Activated naive CD8-positive, alpha-beta T cell (primary cell): Measurements from ENCODE around the gene DPP10.

ENCODE experiments used
- H3K27ac Mint-ChIP-seq: one replicate; pipeline ENCODE4 v1.8.0; 2021; ENCODE audit warnings: mixed read lengths
- H3K27me3 Mint-ChIP-seq: one replicate; pipeline ENCODE4 v1.8.0; 2021; ENCODE audit warnings: mixed read lengths
- H3K36me3 Mint-ChIP-seq: one replicate; pipeline ENCODE4 v1.8.0; 2021; ENCODE audit warnings: mixed read lengths
- H3K4me1 Mint-ChIP-seq: one replicate; pipeline ENCODE4 v1.8.0; 2021; ENCODE audit warnings: low read depth, mixed read lengths
- H3K4me3 Mint-ChIP-seq: one replicate; pipeline ENCODE4 v1.8.0; 2021; ENCODE audit warnings: mild to moderate bottlenecking, mixed read lengths
- H3K9me3 Mint-ChIP-seq: one replicate; pipeline ENCODE4 v1.8.0; 2021; ENCODE audit warnings: low read depth, mixed read lengths

DPP10 gene

GRCh38 chr2:115549611-115550130, 1107.2 kb downstream of the DPP10 start:
- Mint-ChIP-seq H3K9me3 (peaks cover 12% of the 10 kb centered on the region), H3K4me1 (no peaks in the 10 kb centered on the region), H3K4me3 (no peak overlapping the region), H3K27ac (no peak overlapping the region), H3K27me3 (no peaks in the 10 kb centered on the region), H3K36me3 (no peaks in the 10 kb centered on the region)

- no peaks in the 10 kb centered on the region for H3K27me3 Mint-ChIP-seq
- no peak overlapping the region for H3K4me3 Mint-ChIP-seq
- peaks cover 18% of the 10 kb centered on the region for H3K9me3 Mint-ChIP-seq
- no peaks in the 10 kb centered on the region for H3K4me1 Mint-ChIP-seq
- no peaks in the 10 kb centered on the region for H3K36me3 Mint-ChIP-seq
- no peak overlapping the region for H3K27ac Mint-ChIP-seq
These were observed 1110.3 kb downstream of the DPP10 start for GRCh38 chr2:115552726-115553125.

DNA sequence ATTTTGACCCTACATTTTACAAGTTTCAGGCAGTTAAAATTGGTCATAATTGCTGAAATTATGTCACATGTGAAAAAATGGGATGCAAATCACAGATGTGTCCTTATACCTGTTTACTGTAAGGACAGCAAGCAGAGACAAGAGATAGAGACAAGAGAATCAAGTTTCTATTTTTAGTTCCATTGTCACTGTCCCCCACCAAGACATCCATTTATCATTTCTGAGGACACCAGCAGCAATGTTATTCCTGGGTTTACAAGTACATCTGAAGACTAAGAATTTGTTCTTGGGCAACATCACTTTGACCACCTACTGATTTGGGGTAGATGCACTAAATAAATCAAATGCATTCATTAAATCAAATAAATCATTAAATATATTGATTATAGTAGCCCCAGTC, 1111.7 kb downstream of the DPP10 start:
- H3K4me1 Mint-ChIP-seq, result no peaks in the 10 kb centered on the region
- no peak overlapping the region for H3K27ac Mint-ChIP-seq
- H3K27me3 Mint-ChIP-seq, result no peaks in the 10 kb centered on the region
- H3K4me3 Mint-ChIP-seq, result no peak overlapping the region
- H3K36me3 Mint-ChIP-seq, result no peaks in the 10 kb centered on the region
- peaks cover 12% of the 10 kb centered on the region for H3K9me3 Mint-ChIP-seq

DNA sequence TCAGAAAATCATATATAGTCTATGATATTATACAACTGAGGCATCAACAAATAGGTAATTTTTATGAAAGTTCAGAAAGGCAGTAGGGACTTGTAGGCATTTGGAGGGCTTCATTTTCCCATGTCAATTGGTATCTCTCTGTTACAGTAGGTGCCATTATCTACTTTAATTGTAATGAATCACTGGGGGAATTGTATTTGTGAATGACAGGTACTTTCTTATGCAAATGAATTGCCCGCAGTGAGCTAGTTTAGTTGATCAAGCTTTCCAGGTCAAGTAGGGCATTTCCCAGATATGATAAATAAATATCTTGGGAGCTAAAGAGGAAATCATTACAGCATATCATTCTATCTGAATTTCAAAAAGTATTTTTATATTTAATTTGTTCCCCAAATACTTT, 1116.3 kb downstream of the DPP10 start:
- H3K4me3 Mint-ChIP-seq, result no peak overlapping the region
- no peak overlapping the region for H3K27ac Mint-ChIP-seq
- H3K4me1 Mint-ChIP-seq, result no peaks in the 10 kb centered on the region
- H3K27me3 Mint-ChIP-seq, result no peaks in the 10 kb centered on the region
- H3K9me3 Mint-ChIP-seq, result peaks cover 17% of the 10 kb centered on the region
- no peaks in the 10 kb centered on the region for H3K36me3 Mint-ChIP-seq

DNA sequence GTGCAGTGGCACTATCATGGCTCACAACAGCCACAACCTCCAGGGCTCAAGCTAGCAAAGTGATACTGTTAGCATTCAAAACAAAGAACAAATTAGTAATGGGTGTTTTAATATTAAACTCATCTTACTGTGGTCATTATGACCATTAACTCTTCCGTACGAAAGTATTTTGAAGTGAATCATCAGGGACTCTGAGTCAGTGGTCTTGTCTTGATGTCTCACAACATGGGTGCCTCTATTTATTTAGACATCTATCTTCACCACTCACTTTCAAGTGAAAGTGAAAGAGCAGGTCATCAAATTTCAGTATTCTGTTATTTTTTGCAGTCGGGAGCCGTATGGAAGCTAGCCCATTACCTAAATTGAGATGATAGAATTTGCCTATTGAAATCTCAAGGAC, 1118.2 kb downstream of the DPP10 start:
- Mint-ChIP-seq H3K4me1 (no peaks in the 10 kb centered on the region), H3K4me3 (no peak overlapping the region), H3K27ac (no peak overlapping the region), H3K27me3 (no peaks in the 10 kb centered on the region), H3K36me3 (no peaks in the 10 kb centered on the region), H3K9me3 (peaks cover 16% of the 10 kb centered on the region)

DNA sequence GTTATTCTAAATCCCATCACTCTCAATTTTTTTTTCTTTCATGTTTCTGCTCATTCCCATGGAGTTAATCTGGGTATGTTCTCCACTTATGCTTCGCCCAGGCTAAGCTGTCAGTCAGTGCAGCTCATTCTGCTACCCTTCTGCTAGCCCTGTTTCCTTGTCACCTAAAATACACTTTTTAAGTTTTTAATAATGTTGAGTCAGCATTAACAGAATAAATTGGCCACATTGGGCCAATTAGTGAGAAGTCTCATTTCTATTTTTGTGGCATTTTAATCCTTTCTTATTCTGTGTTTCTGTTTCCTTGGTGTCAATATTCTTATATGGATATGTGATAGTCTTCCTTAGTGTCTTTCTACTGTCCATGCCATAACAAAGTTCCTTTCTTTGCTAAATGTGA, 1126.2 kb downstream of the DPP10 start:
- Mint-ChIP-seq H3K4me1 (no peaks in the 10 kb centered on the region), H3K36me3 (no peaks in the 10 kb centered on the region), H3K27me3 (no peaks in the 10 kb centered on the region), H3K9me3 (peaks cover 10% of the 10 kb centered on the region), H3K4me3 (no peak overlapping the region), H3K27ac (no peak overlapping the region)

- H3K36me3 Mint-ChIP-seq, result no peaks in the 10 kb centered on the region
- no peak overlapping the region for H3K27ac Mint-ChIP-seq
- peaks cover 18% of the 10 kb centered on the region for H3K9me3 Mint-ChIP-seq
- no peak overlapping the region for H3K4me3 Mint-ChIP-seq
- no peaks in the 10 kb centered on the region for H3K4me1 Mint-ChIP-seq
- no peaks in the 10 kb centered on the region for H3K27me3 Mint-ChIP-seq
These were observed 1127.1 kb downstream of the DPP10 start for GRCh38 chr2:115569547-115569946.

DNA sequence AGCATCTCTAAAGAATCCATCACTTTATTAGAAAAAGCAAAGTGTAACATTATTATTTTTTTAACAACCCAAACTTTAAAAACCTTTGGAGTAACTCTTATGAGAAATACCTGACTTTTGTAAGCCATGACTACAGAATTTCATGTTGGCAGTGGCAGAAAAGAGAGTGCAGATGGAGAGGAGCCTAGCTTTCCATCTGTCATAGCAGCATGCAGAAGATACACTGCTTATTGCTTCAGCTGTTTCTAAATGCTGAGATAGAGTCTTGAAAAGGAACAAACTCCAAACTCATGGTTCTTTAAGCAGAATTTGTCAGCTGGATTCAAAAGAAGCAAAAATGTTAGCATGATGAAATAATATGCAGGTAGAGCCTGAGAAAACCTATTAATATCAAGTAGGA, 1130.3 kb downstream of the DPP10 start:
- Mint-ChIP-seq H3K4me3 (no peak overlapping the region), H3K27me3 (no peaks in the 10 kb centered on the region), H3K4me1 (no peaks in the 10 kb centered on the region), H3K9me3 (peaks cover 18% of the 10 kb centered on the region), H3K27ac (no peak overlapping the region), H3K36me3 (no peaks in the 10 kb centered on the region)

DNA sequence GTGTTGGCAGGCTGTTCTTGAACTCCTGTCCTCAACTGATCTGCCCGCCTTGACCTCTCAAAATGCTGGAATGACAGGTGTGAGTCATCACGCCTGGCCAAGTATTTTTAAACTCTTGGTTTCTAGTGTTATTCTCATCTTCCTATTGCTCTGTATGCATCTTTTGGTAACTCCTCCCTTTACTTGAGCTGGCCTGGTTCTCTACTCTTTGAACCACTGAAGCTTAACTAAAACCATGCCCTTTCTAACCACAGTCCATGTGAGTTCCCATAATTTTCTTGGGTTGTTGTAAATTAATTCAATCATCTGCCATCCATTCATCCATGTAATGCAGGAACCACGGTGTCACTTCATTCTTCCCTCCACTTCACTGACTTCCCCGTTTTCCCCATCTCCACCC, 1131.3 kb downstream of the DPP10 start:
- Mint-ChIP-seq H3K4me3 (no peak overlapping the region), H3K4me1 (no peaks in the 10 kb centered on the region), H3K27me3 (no peaks in the 10 kb centered on the region), H3K36me3 (no peaks in the 10 kb centered on the region), H3K27ac (no peak overlapping the region), H3K9me3 (peaks cover 18% of the 10 kb centered on the region)

DNA sequence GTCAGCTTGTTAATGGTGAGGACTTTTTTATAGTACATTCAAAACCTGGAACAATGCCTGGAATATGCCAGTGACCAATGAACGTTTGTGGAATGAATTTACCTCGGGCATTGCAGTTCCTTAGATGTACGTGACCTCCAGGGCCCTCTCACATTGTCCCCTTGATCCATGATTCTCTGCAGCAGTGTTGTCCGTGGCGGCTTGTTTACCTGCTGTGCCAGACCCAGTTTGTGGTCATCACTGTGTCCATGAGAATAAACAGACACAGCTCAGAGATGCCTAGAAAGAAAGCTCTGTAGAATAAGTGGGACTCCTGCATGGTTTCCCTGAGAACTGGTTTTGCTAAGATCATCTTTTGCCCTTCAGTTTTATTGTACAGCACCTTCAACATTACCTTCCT, 1132.2 kb downstream of the DPP10 start:
- no peak overlapping the region for H3K27ac Mint-ChIP-seq
- H3K27me3 Mint-ChIP-seq, result no peaks in the 10 kb centered on the region
- no peaks in the 10 kb centered on the region for H3K36me3 Mint-ChIP-seq
- no peak overlapping the region for H3K4me3 Mint-ChIP-seq
- H3K9me3 Mint-ChIP-seq, result peaks cover 18% of the 10 kb centered on the region
- H3K4me1 Mint-ChIP-seq, result no peaks in the 10 kb centered on the region

DNA sequence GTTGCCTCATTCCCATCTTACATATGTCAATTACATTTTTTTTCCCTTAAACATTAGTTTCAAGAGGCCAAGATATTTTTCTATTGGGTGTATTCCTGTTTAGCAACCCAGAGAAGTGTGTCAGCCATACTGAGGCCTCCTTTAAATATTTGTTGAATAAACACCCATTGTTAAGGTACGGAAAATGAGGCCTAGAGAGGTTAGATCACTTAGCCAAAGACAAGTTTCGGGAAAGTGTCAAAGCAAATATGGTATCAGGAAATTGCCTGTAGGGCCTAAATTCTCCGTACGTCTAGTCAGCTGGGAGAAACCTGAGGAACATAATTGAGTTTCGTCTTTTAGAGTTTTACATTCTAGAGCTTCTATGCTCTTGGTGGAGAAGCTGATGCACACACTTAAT, 1138.3 kb downstream of the DPP10 start:
- Mint-ChIP-seq H3K4me1 (no peaks in the 10 kb centered on the region), H3K27ac (no peak overlapping the region), H3K9me3 (peaks cover 6% of the 10 kb centered on the region), H3K4me3 (no peak overlapping the region), H3K27me3 (no peaks in the 10 kb centered on the region), H3K36me3 (no peaks in the 10 kb centered on the region)

DNA sequence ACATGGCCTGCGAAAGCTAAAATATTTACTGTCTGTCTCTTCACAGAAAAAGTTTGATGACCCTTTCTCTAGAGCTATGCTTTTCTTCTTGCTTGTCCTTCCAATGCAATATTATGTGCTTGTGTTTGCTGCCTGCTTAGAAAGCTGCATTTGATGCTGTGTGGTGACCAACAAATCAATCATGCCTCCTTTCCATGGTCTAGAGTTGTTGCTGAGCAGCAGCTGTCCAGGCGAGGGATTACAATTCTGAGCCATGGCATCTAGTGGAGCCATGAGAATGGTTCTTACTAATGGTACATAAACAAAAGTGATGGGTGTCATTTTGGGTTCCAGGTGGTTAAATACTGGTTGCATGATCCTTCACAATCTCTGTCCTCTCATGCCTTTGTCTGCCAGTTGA, 1142.1 kb downstream of the DPP10 start:
- H3K4me1 Mint-ChIP-seq, result no peaks in the 10 kb centered on the region
- H3K27ac Mint-ChIP-seq, result no peak overlapping the region
- H3K27me3 Mint-ChIP-seq, result no peaks in the 10 kb centered on the region
- peaks cover 10% of the 10 kb centered on the region for H3K9me3 Mint-ChIP-seq
- no peak overlapping the region for H3K4me3 Mint-ChIP-seq
- no peaks in the 10 kb centered on the region for H3K36me3 Mint-ChIP-seq

DNA sequence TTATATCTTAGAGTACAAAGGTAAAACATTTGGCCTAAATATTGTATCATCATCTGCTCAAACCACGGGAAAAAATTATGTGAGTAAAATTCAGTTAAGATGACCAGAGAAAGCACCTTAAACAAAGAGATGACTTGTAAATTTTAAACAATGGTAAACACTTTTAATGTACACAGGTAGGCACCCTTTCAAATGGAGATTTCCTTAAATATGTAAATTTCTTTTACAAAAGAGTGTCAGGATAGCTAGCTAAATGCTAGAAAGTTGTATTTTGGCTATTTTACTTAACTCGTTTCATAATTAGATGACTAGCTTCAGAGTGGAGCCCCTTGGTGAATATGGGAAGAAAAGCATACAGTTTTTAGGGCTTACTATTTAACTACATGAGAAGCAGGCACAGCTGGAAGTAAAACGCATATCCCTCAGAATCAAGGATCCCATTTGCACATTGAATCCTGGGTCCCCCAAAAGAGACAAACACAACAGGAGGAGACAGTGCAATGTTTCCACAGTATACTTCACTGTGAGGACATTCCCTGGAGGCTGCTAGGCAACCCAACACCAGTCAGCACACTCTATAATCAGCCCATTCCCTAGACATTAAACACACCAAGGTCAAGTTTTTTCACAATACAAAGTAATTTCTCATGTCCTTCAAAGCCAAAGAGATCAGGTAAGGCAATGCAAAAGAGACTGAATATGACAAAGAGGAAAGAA, 1154.4 kb downstream of the DPP10 start:
- H3K9me3 Mint-ChIP-seq, result peaks cover 16% of the 10 kb centered on the region
- no peak overlapping the region for H3K4me3 Mint-ChIP-seq
- no peaks in the 10 kb centered on the region for H3K36me3 Mint-ChIP-seq
- no peaks in the 10 kb centered on the region for H3K4me1 Mint-ChIP-seq
- H3K27me3 Mint-ChIP-seq, result no peaks in the 10 kb centered on the region
- H3K27ac Mint-ChIP-seq, result no peak overlapping the region

GRCh38 chr2:115603285-115603684, 1160.8 kb downstream of the DPP10 start:
- no peaks in the 10 kb centered on the region for H3K4me1 Mint-ChIP-seq
- H3K27ac Mint-ChIP-seq, result no peak overlapping the region
- peaks cover 12% of the 10 kb centered on the region for H3K9me3 Mint-ChIP-seq
- no peaks in the 10 kb centered on the region for H3K27me3 Mint-ChIP-seq
- no peak overlapping the region for H3K4me3 Mint-ChIP-seq
- no peaks in the 10 kb centered on the region for H3K36me3 Mint-ChIP-seq

DNA sequence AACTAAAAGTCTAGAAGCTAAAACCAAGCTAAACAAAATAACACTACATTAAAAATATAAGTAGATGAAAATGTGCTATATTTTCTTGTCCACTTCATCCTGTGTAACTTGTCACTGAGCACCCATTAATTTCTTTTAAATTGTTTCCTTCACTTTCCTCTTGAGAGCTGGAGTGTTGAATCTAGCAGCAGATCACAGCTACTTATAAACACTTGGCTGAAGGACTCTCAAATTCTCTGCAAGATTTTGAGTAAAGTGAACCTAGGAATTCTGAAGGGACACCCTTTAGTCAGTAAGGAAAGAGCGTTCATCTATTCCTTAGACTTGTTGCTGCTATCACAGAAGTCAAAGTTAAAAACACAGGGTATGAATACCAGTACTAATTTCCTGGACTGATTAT, 1163.9 kb downstream of the DPP10 start:
- no peak overlapping the region for H3K4me3 Mint-ChIP-seq
- H3K4me1 Mint-ChIP-seq, result no peaks in the 10 kb centered on the region
- no peaks in the 10 kb centered on the region for H3K36me3 Mint-ChIP-seq
- peaks cover 13% of the 10 kb centered on the region for H3K9me3 Mint-ChIP-seq
- no peaks in the 10 kb centered on the region for H3K27me3 Mint-ChIP-seq
- H3K27ac Mint-ChIP-seq, result no peak overlapping the region

DNA sequence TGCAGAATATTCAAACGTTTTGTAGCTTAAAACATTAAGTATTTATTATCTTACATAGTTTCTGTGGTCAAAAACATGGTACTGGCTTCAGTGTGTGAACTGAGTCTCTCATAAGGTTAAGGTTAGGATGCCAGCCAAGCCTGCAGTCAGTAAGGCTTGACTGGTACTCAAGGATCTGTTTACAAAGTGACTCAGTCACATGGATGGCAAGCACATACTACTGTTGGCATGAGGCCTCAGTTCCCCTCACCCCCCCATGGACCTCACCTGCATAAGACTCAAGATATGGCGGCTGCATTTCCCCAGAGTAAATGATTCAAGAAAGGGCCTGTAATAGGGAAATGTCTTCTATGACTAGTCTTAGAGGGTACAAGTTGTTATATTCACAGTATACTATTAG, 1167.5 kb downstream of the DPP10 start:
- no peaks in the 10 kb centered on the region for H3K36me3 Mint-ChIP-seq
- peaks cover 20% of the 10 kb centered on the region for H3K9me3 Mint-ChIP-seq
- H3K27me3 Mint-ChIP-seq, result no peaks in the 10 kb centered on the region
- H3K4me1 Mint-ChIP-seq, result no peaks in the 10 kb centered on the region
- H3K4me3 Mint-ChIP-seq, result no peak overlapping the region
- no peak overlapping the region for H3K27ac Mint-ChIP-seq
